HG03460 (cell line): Measurements from ENCODE around the gene IL15RA.
A peak's percentile ranks its signal among the peaks of the same experiment; 100 is the strongest.
"Not testable (repeated sequence)": the region's sequence is repeated elsewhere in the genome, so short reads cannot be mapped to it uniquely, and the experiment has no call there.

Source experiments
- ATAC-seq: cut with Tn5 transposase; IDR thresholded peaks from one replicate; pipeline ENCODE4 v1.9.1; 2021; ENCODE audit not compliant: unreplicated experiment

The IL15RA gene

GRCh38 chr10:6006546-6006945 lies 29.2 kb upstream of the IL15RA start:
- no peak for ATAC-seq

GRCh38 chr10:6005856-6006395 lies 28.6 kb upstream of the IL15RA start:
- ATAC-seq, result no peak

- ATAC-seq, result not testable (repeated sequence)
Observed at GRCh38 chr10:6005161-6005804, 27.9 kb upstream of the IL15RA start.

- no peak for ATAC-seq
Observed at GRCh38 chr10:6002809-6003510, 25.6 kb upstream of the IL15RA start.

- no peak for ATAC-seq
Observed at GRCh38 chr10:5999440-6000165, 22.3 kb upstream of the IL15RA start.

GRCh38 chr10:5996696-5997095 lies 19.4 kb upstream of the IL15RA start:
- no peak for ATAC-seq

GRCh38 chr10:5992398-5992797 lies 15.1 kb upstream of the IL15RA start:
- no peak for ATAC-seq

GRCh38 chr10:5991708-5992107 lies 14.4 kb upstream of the IL15RA start:
- ATAC-seq, result no peak

GRCh38 chr10:5989756-5990155 lies 12.4 kb upstream of the IL15RA start:
- no peak for ATAC-seq

- ATAC-seq, result no peak
Observed at GRCh38 chr10:5988336-5988920, 11.1 kb upstream of the IL15RA start.

- ATAC-seq, result no peak
Observed at GRCh38 chr10:5987747-5988146, 10.4 kb upstream of the IL15RA start.

- no peak for ATAC-seq
Observed at GRCh38 chr10:5985029-5985428, 7.7 kb upstream of the IL15RA start.

GRCh38 chr10:5983774-5984173 lies 6.4 kb upstream of the IL15RA start:
- no peak for ATAC-seq

GRCh38 chr10:5981529-5981928 lies 4.2 kb upstream of the IL15RA start:
- ATAC-seq, result no peak

- ATAC-seq, result no peak
Observed at GRCh38 chr10:5978230-5978489, 817 bp upstream of the IL15RA start.

- ATAC-seq, result peak; percentile 2
Observed at GRCh38 chr10:5976512-5977470, 552 bp downstream of the IL15RA start.

GRCh38 chr10:5975641-5976473 lies 1.5 kb downstream of the IL15RA start:
- ATAC-seq, result peak; percentile 71

GRCh38 chr10:5973069-5973468 lies 4.3 kb downstream of the IL15RA start:
- ATAC-seq, result no peak

- ATAC-seq, result no peak
Observed at GRCh38 chr10:5971886-5972285, 5.5 kb downstream of the IL15RA start.
